Heart left ventricle (tissue), 13 donors: ENCODE results near the gene PYM1.

Experiments
- POLR2A ChIP-seq, 2 donors: fragments of 450-650 bp; IDR thresholded peaks; one replicate each; pipeline ENCODE4 v1.6.1; 2017; ENCODE audit warnings: antibody characterized with exemption in 2 of 2, mild to moderate bottlenecking in 2 of 2, moderate library complexity in 2 of 2
- TF ChIP-seq, protein P1 (sequence below), 12 donors: fragments of 200-600 bp; sonication (generic) in 4 of 12; IDR thresholded peaks; one replicate each; pipeline versions ENCODE4 v1.5.0 to v1.8.0; 2018 to 2022; ENCODE audit warnings: antibody characterized with exemption in 12 of 12, mild to moderate bottlenecking in 5 of 12
- donor health status: ischemic (EF 13 %, LVEDD 7.1; RV severe dilation, severe dysfunction).
- donor health status: DM: no; HTN: yes; CAD: no.
- donor health status: DM: no; HTN: no; CAD: no.
- donor health status: ischemic (EF 25% LVEDD 6.9; RV normal size, moderate dysfunction).
- donor health status: ischemic (EF 25% LVEDD 5.7; RV mildly dilated, moderate dysfunction).
- donor health status: ischemic (EF 35%, LVEDD 5.7; RV mildly dilated, moderate dysfunction).
- donor health status: nonischemic (EF 11% LVEDD 7.7; RV severe dilation, severe dysfunction).
- donor health status: DM: yes; HTN: yes; CAD: no.
- donor health status: PGD.
- donor health status: ischemic (EF 29% LVEDD 5.4; RV normal size, mild dysfunction).
- donor health status: nonischemic (EF 23%, LVEDD 6.1; RV moderate dilation, normal function).

DNA sequence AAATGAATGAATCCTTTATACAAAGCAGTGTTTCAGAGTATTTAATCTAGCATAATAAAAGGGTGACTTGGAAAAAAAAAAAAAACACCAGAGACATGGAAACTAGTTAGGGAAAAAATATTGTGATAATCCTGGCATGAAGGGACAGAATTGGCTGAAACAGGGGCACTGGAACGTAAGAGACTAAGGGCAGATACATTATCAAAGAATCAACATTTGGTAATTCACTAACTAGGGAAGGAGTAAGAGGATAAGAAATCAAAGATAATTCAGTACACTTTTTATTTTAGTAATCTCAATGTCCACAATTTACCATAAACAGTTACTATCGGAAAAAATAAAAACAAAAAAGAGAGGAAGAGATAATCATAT is 18.2 kb downstream of the PYM1 start:
- TF ChIP-seq, protein P1, sequence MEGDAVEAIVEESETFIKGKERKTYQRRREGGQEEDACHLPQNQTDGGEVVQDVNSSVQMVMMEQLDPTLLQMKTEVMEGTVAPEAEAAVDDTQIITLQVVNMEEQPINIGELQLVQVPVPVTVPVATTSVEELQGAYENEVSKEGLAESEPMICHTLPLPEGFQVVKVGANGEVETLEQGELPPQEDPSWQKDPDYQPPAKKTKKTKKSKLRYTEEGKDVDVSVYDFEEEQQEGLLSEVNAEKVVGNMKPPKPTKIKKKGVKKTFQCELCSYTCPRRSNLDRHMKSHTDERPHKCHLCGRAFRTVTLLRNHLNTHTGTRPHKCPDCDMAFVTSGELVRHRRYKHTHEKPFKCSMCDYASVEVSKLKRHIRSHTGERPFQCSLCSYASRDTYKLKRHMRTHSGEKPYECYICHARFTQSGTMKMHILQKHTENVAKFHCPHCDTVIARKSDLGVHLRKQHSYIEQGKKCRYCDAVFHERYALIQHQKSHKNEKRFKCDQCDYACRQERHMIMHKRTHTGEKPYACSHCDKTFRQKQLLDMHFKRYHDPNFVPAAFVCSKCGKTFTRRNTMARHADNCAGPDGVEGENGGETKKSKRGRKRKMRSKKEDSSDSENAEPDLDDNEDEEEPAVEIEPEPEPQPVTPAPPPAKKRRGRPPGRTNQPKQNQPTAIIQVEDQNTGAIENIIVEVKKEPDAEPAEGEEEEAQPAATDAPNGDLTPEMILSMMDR (IDR thresholded peaks at IDR 0.05), result no peak
- no peak for TF ChIP-seq POLR2A (IDR thresholded peaks at IDR 0.05)
